ENCODE data around the gene UBA7. TPM values are rescaled to one million over a fixed set of nuclear protein-coding genes. Genes with fewer than 3 reads are reported as not detected.

UBA7 gene
- polyA plus RNA-seq, 1 donor from 2014 or later = 4.0 TPM

DNA sequence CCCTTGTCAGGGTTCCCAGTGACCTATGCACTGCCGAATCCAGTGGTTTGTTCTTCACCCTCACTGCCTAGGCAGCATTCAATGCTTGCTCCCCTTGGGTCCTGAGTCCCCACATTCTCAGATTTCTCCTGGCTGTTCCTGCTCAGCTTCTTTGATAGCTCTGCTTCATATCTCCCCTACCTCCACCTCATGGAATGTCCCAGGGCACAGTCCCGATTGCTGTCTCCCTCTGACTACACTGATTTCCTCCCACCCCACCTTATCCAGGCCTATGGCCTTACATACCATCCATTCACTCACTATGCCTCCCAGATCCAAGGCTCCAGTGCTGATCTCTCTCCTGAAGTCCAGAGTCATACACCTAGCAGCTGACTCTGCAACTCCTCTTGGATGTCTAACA lies 12.6 kb downstream of the UBA7 start:
- H3K79me2 ChIP-seq (replicated peaks; ENCODE audit: insufficient read depth, low read length) = no peaks in the 10 kb centered on the region
- no peak overlapping the region for H2AFZ ChIP-seq (ENCODE audit: low read depth, low read length)
- H3F3A ChIP-seq (ENCODE audit: insufficient read depth, low read length, poor library complexity, severe bottlenecking) = no peaks in the 10 kb centered on the region
- no peaks in the 10 kb centered on the region for H4K20me1 ChIP-seq (ENCODE audit: insufficient read depth)
- H3K4me2 ChIP-seq (ENCODE audit: low read length) = no peak overlapping the region
- H3K9me2 ChIP-seq (ENCODE audit: insufficient read depth, low read length) = no peaks in the 10 kb centered on the region
- H3K9me3 ChIP-seq (ENCODE audit: low read length) = no peaks in the 10 kb centered on the region
- H3K4me3 ChIP-seq (ENCODE audit: low read length) = no peak overlapping the region
- no peak overlapping the region for H3K27ac ChIP-seq (ENCODE audit: low read length)
- no peak overlapping the region for H3K9ac ChIP-seq (ENCODE audit: low read length)
- H3K36me3 ChIP-seq (ENCODE audit: insufficient read depth, low read length) = no peaks in the 10 kb centered on the region
- H3K27me3 ChIP-seq (ENCODE audit: insufficient read depth, low read depth, low read length) = peaks cover 14% of the 10 kb centered on the region
- TF ChIP-seq, protein P1, sequence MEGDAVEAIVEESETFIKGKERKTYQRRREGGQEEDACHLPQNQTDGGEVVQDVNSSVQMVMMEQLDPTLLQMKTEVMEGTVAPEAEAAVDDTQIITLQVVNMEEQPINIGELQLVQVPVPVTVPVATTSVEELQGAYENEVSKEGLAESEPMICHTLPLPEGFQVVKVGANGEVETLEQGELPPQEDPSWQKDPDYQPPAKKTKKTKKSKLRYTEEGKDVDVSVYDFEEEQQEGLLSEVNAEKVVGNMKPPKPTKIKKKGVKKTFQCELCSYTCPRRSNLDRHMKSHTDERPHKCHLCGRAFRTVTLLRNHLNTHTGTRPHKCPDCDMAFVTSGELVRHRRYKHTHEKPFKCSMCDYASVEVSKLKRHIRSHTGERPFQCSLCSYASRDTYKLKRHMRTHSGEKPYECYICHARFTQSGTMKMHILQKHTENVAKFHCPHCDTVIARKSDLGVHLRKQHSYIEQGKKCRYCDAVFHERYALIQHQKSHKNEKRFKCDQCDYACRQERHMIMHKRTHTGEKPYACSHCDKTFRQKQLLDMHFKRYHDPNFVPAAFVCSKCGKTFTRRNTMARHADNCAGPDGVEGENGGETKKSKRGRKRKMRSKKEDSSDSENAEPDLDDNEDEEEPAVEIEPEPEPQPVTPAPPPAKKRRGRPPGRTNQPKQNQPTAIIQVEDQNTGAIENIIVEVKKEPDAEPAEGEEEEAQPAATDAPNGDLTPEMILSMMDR (IDR thresholded peaks at IDR 0.05; ENCODE audit: poor library complexity, severe bottlenecking) = no peak
- TF ChIP-seq TAF1 (IDR thresholded peaks at IDR 0.05; ENCODE audit: low read depth) (no peak), EZH2 (IDR thresholded peaks at IDR 0.05; ENCODE audit: borderline replicate concordance, insufficient read depth, low read length, poor library complexity, severe bottlenecking) (no peak), POLR2AphosphoS5 (IDR thresholded peaks at IDR 0.05) (no peak), MXI1 (conservative IDR thresholded peaks at IDR 0.05; ENCODE audit: poor library complexity, severe bottlenecking) (no peak), EP300 (conservative IDR thresholded peaks at IDR 0.05; ENCODE audit: poor library complexity, severe bottlenecking) (no peak), SMC3 (conservative IDR thresholded peaks at IDR 0.05; ENCODE audit: poor library complexity) (no peak), RAD21 (conservative IDR thresholded peaks at IDR 0.05) (no peak)
- TF ChIP-seq, protein P2, sequence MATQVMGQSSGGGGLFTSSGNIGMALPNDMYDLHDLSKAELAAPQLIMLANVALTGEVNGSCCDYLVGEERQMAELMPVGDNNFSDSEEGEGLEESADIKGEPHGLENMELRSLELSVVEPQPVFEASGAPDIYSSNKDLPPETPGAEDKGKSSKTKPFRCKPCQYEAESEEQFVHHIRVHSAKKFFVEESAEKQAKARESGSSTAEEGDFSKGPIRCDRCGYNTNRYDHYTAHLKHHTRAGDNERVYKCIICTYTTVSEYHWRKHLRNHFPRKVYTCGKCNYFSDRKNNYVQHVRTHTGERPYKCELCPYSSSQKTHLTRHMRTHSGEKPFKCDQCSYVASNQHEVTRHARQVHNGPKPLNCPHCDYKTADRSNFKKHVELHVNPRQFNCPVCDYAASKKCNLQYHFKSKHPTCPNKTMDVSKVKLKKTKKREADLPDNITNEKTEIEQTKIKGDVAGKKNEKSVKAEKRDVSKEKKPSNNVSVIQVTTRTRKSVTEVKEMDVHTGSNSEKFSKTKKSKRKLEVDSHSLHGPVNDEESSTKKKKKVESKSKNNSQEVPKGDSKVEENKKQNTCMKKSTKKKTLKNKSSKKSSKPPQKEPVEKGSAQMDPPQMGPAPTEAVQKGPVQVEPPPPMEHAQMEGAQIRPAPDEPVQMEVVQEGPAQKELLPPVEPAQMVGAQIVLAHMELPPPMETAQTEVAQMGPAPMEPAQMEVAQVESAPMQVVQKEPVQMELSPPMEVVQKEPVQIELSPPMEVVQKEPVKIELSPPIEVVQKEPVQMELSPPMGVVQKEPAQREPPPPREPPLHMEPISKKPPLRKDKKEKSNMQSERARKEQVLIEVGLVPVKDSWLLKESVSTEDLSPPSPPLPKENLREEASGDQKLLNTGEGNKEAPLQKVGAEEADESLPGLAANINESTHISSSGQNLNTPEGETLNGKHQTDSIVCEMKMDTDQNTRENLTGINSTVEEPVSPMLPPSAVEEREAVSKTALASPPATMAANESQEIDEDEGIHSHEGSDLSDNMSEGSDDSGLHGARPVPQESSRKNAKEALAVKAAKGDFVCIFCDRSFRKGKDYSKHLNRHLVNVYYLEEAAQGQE (IDR thresholded peaks at IDR 0.05; ENCODE audit: borderline replicate concordance) = no peak

DNA sequence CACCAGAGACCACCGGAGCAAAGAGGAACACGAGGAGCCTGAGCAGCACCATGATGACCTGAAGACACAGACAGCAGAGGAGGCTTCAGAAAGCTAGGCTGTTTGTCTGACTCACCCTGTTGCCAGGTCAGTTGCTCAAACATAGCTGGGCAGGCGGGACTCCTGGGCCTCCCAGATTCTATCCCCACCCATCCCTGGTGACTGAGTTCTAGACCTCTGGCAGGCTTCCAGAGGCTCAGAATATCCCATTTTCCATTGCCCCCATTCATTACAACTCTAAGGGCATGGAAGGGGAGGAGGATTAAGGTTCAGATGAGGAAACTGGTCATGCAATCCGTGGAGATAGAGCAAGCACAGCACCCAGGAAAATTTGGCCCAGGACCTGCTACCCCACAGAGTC lies 14.0 kb downstream of the UBA7 start, which contains the start of gene CDHR4:
TSS of gene CDHR4 (minus strand) at position 113 of the 400 bp plus-strand sequence. CDS start at position 52, 61 bp downstream.
- Histone ChIP-seq H3K9me3 (ENCODE audit: low read length) (no peaks in the 10 kb centered on the region), H3K27me3 (ENCODE audit: insufficient read depth, low read depth, low read length) (peaks cover 14% of the 10 kb centered on the region), H3K27ac (ENCODE audit: low read length) (no peak within 1 kb of the TSS), H3K79me2 (replicated peaks; ENCODE audit: insufficient read depth, low read length) (no peaks in the 10 kb centered on the region), H4K20me1 (ENCODE audit: insufficient read depth) (no peaks in the 10 kb centered on the region), H3K9me2 (ENCODE audit: insufficient read depth, low read length) (no peaks in the 10 kb centered on the region), H3K4me2 (ENCODE audit: low read length) (no peak within 1 kb of the TSS), H3K36me3 (ENCODE audit: insufficient read depth, low read length) (no peaks in the 10 kb centered on the region), H3K9ac (ENCODE audit: low read length) (no peak within 1 kb of the TSS), H2AFZ (ENCODE audit: low read depth, low read length) (no peak within 1 kb of the TSS), H3K4me3 (ENCODE audit: low read length) (no peak within 1 kb of the TSS), H3F3A (ENCODE audit: insufficient read depth, low read length, poor library complexity, severe bottlenecking) (no peaks in the 10 kb centered on the region)
- TF ChIP-seq, protein P1 (IDR thresholded peaks at IDR 0.05; ENCODE audit: poor library complexity, severe bottlenecking) = no peak
